Esophagus squamous epithelium (tissue), 4 donors: ENCODE measurements around the gene TCP1.

Experiments used
- POLR2A ChIP-seq, 4 donors: fragments of 450-650 bp; IDR thresholded peaks; one replicate each; pipeline ENCODE4 v1.6.1; 2017; ENCODE audit warnings: antibody characterized with exemption in 4 of 4, mild to moderate bottlenecking in 4 of 4, moderate library complexity in 3 of 4
- TF ChIP-seq, protein P1 (sequence below), 6 experiments: fragments of 450-650 bp in 4 of 6; fragments of 200-600 bp in 2 of 6; sonication (generic) in 2 of 6; IDR thresholded peaks; one replicate each; pipeline ENCODE4 v1.5.1; 2016 to 2019; ENCODE audit warnings: antibody characterized with exemption in 6 of 6, mild to moderate bottlenecking in 4 of 6, moderate library complexity in 4 of 6

DNA sequence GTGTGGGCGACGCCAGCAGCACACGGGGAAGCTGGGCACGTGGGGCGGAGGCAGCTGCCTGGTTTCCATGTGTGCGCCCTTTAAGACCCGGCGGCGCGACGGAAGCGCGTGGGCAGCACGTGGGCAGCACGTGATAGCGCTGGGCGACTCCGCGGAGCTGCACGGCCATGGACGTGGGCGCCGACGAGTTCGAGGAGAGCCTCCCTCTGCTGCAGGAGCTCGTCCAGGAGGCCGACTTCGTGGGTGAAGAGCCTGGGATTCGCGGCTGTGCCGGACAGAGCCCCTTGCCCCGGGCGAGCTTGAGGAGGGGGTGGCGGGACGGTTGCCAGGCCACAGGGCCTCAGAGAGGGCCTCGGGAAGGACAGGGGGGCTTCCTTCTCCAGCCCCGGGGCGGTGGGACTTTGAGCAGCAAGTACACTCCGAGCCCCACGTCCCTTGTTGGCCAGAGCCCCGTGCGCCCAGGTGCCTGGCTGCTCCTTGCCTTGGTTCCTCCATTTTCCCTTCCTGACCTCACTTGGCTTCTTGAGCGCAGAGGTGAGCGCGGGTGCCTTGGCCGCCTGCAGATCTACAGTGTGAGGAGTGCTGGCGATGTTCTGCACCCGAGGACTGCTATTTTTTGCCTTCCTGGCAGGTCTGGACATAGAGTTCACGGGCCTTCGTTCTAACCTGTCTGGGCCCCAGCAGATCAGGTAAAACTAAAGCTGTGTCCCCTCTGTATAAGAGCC lies 10.9 kb upstream of the TCP1 start, which contains the start of gene PNLDC1:
- TF ChIP-seq, protein P1, sequence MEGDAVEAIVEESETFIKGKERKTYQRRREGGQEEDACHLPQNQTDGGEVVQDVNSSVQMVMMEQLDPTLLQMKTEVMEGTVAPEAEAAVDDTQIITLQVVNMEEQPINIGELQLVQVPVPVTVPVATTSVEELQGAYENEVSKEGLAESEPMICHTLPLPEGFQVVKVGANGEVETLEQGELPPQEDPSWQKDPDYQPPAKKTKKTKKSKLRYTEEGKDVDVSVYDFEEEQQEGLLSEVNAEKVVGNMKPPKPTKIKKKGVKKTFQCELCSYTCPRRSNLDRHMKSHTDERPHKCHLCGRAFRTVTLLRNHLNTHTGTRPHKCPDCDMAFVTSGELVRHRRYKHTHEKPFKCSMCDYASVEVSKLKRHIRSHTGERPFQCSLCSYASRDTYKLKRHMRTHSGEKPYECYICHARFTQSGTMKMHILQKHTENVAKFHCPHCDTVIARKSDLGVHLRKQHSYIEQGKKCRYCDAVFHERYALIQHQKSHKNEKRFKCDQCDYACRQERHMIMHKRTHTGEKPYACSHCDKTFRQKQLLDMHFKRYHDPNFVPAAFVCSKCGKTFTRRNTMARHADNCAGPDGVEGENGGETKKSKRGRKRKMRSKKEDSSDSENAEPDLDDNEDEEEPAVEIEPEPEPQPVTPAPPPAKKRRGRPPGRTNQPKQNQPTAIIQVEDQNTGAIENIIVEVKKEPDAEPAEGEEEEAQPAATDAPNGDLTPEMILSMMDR (IDR thresholded peaks at IDR 0.05), result no peak
- no peak for TF ChIP-seq POLR2A (IDR thresholded peaks at IDR 0.05)
